Left renal cortex interstitium (tissue), 4 donors: Measurements from ENCODE around the gene PTPN21. TPM values are rescaled to one million over a fixed set of nuclear protein-coding genes. Genes with fewer than 3 reads are reported as not detected.
A peak's percentile ranks its signal among the peaks of the same experiment; 100 is the strongest.
"Not testable (repeated sequence)": the region's sequence is repeated elsewhere in the genome, so short reads cannot be mapped to it uniquely, and the experiment has no call there.

Experiments
- DNase-seq, 4 donors: peaks; one replicate each; pipeline ENCODE4 v3.0.0-alpha.2; 2013; ENCODE audit warnings: low read depth in 4 of 4, low spot score in 2 of 4, missing footprints in 1 of 4
- polyA plus RNA-seq, 4 donors: library from polyadenylated mRNA; unstranded; fragments of 120-200 nt; gene quantifications; one replicate each; pipeline ENCODE4 v1.2.1, GENCODE V29; 2013; ENCODE audit not compliant: insufficient read length in 4 of 4

PTPN21 gene
- polyA plus RNA-seq, 4 donors, result 37.2 to 40.2 (median 38.8) TPM

DNA sequence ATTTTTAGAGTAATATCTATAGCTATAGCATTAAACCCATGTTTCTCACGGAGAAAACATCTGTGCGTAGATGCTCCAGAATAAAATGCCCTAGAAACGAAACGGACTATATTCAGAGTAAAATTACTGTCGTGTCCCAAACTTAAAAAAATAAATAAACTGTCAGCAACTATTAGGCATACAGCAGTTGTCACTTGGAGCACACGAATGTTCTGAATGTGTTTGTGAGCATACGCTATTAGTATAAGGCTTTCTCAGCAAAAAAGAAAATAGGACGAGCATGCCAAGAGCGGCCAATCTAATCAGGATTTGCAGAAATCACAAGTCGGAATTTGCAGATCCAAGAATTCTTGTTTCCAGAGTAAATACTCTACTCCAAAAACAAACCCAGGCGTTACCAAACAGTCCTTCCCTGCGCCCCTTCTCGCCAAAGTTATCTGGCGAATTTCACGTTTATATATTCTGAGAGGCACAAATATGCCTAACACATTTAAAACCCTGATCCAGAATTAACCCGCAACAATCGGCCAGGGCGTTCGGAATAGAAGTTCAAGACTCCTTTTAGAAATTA is 836 bp downstream of the PTPN21 start:
- DNase-seq, result no peak

DNA sequence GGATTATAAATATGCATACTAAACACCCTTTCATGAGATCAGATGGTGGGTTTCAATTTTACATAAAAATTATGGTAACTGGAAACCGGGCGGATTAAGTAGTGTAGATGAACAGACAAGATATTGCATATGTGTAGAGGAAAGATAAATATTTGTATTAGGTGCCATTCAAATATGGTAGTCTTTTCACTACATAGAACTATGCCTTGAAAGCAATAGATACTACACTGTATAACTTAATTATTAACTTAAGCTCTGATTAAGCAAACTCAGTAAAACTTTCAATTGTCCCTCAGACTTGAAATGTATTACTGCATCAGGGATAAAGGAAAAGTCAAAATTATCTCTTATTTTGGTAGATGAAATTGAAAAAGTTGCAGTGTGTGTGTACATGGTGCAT is 1.9 kb downstream of the PTPN21 start:
- DNase-seq, result no peak

DNA sequence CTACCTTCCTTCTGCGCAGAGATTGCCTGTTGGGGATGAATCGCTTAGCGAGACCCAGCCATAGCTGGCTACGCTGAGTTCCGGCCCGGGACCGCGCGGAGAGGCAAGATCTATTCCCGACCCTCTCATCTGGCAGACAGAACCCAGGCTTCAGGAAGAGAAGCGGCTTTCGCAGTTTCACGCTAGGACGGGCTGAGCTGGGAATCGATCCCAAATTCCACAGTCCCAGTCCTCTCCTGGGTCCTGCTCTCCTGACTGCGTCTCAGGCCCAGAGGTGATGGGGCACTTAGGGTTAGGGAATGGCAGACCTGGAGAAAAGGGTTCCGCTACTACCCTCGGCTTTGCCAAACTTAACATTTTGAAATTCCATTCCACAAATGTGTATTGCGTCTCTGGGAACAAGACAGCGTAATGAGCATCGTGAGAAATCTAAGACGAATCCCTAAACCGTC is 2.8 kb downstream of the PTPN21 start:
- DNase-seq, result no peak

DNA sequence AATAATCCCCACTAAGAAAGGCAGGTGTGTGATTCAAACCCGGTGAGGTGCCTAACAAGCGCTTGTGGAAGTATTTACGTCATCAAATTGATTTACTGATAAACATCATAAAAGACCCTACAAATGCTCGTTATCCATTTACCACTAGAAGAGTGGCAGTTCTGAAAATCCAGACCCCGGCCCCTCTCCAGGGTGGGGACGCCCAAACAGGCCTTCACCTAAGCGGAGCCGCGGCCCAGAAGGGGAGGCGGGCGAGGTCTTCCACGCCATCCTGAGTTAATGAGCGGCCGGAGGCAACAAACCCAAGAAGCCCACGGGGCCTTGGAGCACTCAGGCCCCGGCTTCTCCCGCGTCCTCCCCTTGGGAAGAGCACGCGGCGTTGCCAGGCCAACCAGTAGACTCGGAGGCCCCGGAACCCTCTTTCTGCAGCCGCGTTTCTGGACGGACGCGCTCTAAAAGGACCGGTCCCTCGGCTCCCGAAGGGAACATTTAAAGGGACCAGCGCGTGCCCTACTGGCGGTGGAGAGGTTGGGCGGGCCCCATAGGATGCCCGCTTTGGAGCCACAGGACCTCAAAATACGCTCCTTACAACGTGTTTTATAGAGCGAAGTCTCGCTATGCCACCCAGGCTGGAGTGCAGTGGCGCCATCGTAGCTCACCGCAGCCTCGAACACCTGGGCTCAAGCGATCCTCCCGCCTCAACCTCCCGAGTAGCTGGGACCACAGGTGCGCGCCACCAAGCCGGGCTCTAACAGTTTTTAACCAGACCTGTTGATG is 3.5 kb downstream of the PTPN21 start:
- DNase-seq, result peak in 2 of 4 donors; percentile 70 to 72

DNA sequence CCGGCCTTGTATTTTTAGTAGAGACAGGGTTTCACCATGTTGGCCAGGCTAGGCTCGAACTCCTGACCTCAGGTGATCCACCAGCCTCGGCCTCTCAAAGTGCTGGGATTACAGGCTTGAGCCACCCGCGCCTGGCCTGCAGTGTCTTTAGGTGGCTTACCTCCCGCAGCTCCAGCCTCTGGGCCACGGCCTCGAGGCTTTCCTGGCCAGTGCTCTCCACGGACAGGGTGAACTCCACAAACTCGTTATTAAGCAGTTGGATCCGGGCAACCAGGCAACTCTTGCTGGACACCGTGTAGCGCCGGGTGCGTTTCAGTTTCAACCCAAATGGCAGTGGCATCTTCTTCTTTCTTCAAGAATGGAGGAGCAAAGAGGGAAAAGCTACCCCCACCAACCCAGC is 4.7 kb downstream of the PTPN21 start:
- no peak for DNase-seq

DNA sequence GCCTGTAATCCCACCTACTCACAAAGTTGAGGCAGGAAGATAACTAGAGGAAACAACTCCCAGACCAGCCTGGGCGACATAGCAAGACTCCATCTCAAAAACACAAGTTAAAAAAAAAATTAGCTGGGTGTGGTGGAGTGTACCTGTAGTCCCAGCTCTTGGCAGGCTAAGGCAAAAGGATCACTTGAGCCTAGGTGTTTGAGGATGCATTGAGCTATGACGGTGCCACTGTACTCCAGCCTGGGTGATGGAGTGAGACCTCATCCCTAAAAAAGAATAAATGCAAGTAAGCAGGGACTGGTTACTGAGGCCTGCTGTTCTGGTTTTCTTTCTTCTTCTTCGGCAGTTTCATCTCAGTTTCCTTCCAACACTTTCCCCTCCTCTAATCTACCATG is 7.4 kb downstream of the PTPN21 start:
- DNase-seq, result no peak

DNA sequence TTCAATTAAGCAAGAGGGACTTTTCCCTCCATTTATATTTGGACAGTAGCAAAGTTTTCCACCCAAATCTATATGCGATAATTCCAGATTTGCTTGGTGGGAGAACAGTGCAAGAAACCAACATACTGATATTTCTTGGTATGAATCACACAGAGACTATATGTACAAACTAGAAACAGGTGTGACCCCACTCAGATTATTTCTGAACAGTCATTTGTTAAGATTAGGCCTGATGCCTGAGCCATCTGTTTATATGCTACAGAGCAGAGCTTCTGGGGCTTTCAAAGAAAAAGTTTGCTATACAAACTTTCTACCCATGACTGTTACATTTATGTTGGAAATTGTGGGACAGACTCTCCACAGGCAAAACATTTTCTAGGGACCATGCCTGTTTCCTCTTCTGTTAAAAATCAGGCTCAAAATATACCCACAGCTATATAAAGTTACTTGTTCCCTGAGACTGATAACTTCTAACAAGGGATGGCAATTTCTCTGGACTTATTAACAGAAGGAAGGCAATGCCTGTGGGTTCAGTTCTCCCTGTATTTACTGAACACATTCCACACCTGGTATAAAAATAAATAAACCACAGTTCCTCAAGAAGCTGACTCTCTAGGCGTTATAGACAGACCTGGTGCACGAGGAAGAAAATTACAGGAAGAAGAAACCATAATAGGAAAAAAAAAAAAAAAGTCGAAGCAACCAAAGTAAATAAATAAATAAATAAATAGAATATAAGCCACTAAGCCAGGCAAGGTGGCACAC is 8.0 kb downstream of the PTPN21 start:
- no peak for DNase-seq

DNA sequence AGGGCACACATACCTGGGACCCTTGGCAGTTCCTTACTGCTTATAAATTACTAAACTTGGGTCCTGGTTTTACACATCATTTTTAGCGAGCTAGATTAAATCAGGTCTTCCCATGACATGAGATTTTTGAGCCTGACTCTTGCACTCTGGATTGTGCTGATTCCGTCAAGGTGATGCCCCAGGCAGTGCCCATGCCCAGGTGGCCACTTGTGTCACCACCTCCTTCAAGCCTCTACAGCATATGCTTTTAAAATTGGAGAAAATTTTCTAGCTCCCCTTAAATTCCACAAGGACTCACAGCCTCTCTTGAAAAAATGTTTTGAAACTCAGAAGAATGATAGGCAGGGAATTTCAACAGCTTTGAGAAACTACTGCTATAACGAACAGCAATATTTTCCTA is 9.6 kb downstream of the PTPN21 start:
- no peak for DNase-seq

DNA sequence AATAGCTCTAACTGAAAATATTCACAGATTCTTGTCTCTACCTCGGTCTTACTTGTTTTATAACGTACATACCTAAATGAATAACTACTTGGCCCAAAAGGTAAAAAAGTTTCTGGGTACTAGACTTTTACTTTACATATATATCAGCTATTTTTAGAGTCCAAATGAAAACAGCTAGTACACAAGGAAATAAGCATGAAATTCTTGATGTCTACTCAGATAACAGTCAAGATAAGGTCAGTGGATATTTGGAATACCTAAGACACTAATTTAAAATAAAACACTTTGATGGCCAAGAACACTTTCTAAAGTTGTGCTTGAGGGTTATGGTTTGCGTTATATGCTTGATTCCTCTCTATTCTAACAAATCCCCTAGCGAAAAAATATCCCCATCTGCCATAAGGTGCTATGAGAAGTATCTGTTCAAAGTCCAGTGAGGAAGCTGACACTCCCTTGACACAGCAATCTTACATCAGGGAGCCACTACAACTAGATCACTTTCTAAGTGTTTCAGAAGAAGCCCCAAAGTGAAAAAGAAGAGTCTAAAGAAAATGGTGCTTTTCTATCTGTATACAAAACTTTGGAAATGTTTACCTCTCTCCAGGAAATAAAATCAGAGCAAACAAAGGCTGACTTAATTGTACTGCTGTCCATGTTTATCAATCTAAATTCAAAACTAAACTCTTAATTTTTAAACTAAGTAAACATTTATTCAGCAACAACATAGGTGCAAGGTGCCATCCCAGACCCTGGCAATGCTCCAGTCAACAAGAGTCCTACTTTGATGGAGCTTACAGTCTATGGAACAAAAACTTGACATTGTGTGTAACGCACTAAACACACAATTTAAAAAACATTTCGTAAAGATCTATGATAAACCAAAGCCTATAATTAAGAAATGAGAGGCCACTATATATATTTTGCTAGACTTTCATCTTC is 11.7 kb downstream of the PTPN21 start:
- DNase-seq, result no peak

DNA sequence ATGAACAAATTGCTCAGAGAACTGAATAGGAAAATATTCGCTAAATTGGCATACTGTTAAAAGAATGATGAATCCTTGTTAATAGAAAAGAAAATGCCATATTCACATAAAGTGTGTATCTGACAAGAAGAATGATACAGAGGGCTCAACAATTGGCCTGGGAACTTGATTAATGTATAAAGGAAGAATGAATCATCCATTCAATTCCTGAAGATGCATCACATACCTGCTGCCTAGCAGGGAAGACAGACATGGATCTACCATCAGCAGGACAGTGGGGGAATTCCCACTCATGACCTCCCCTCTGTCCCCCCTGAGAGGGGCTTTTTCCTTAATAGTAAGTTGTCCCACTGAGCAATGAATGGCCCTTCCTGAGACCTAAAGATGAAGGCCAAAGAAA is 13.5 kb downstream of the PTPN21 start:
- no peak for DNase-seq

DNA sequence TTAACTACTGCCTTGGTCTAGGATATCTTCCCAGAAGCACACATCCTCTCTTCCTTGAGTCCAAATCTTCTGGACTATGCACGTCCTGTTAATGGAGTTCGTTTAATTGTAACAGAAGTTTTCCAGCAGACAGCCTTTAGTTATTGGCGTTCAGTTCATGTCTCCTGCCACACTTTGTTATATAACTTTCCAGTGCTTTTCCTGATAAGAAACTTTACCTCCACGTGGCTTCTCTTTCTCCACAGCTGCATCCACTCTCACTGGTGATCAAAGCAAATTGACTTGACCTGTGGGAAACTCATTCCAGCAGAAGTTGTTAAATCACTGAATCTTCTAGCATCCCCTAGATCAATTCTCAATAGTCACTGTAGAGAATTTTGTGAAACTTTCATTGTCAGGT is 19.0 kb downstream of the PTPN21 start:
- DNase-seq, result no peak

DNA sequence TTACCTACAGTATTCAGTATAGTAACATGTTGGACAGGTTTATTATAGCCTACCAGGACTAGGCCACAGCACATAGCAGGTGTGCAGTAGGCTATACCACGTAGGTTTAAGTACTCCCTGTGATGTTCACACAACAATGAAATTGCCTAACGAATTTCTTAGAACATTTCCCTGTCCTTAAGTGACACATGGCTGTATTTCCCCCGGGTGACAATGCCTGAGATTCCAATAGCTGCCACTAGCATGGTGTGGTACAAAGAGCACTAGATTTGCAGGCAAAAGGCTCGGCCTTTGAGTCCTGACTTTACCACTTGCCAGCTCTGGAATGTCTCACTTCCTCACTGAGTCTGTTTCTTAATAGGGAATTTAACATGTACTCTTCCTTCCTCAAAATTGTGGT is 19.7 kb downstream of the PTPN21 start:
- no peak for DNase-seq

DNA sequence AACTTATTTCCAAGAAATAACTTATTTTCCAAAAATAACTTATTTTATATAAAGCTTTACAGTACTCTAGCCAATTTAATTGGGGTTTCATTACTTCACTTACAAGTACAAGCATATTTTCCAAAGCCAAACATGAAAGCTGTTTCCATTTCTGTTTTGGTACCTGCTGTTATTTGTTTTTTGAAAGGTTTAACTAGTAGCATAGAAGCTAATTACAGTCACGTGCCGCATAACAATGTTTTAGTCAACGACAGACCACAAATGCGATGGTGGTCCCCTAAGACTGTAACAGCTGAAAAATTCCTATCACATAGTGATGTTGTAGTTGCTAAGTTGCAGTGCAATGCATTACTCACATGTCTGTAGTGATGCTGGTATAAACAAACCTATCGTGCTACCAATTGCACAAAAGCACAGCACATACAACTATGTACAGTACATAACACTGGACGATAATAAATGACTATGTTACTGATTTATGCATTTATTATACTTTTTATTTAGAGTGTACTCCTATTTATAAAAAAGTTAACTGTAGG is 21.7 kb downstream of the PTPN21 start:
- no peak for DNase-seq

DNA sequence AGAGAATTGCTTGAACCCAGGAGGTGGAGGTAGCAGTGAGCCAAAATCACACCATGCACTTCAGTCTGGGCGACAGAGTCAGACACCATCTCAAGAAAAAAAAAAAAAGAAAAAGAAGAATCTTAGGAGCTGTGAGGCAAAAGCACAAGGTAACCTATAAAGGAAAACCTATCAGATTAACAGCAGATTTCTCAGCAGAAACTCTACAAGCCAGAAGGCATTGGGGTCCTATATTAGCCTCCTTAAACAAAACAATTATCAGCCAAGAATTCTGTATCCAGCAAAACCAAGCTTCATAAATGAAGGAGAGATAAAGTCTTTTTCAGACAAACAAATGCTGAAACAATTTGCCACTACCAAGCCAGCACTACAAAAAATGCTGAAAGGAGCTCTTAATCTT is 24.9 kb downstream of the PTPN21 start:
- not testable (repeated sequence) for DNase-seq

DNA sequence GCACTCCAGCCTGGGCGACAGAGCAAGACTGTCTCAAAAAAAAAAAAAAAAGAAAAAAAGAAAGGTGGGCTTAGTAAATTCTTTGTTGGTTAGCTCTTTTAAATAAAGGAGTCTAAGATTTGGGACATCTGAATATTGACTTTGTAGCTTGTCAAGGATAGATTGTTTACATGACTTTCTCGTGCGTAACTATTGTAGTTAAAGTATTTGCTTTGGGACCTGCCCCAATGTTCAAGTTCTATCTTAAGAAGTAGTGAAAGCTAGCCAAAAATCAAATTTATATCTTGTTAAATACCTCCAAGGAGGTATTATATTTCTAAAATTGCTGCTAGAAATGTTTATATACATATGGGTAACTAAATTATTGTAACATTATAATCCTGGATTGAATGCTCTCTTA is 32.4 kb downstream of the PTPN21 start:
- DNase-seq, result no peak

DNA sequence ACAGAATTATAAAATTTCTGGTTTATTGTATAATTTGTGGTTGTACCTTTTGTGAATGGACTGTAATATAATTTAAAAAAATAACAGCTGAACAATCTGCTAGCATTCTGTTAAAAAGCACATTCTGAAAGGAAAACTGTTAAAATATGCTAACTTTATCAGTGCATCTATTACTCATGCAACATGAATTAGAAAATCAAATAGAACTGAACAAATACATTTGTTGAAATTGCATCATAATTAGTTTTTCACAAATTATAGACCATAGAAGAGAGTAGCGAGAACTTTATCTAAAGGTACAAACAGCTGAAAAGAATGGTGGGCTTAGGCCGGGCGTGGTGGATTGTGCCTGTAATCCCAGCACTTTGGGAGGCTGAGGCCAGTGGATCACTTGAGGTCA is 33.0 kb downstream of the PTPN21 start:
- DNase-seq, result no peak

DNA sequence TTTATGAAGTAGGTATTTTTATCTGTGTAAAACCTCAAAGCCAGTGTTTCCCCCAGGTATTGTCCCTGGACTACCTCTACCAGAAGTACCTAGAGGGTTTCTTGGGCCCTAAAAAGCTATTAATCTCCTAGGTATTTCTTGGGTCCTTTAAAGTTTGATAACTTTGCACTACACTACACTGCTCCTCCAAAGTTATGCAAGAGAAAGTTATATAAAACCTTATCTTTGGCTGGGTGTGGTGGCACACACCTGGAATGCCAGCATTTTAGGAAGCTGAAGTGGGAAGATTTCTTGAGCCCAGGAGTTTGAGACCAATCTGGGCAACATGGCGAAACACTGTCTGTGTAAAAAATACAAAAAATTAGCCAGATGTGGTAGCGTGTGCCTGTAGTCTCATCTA is 34.9 kb downstream of the PTPN21 start:
- no peak for DNase-seq

DNA sequence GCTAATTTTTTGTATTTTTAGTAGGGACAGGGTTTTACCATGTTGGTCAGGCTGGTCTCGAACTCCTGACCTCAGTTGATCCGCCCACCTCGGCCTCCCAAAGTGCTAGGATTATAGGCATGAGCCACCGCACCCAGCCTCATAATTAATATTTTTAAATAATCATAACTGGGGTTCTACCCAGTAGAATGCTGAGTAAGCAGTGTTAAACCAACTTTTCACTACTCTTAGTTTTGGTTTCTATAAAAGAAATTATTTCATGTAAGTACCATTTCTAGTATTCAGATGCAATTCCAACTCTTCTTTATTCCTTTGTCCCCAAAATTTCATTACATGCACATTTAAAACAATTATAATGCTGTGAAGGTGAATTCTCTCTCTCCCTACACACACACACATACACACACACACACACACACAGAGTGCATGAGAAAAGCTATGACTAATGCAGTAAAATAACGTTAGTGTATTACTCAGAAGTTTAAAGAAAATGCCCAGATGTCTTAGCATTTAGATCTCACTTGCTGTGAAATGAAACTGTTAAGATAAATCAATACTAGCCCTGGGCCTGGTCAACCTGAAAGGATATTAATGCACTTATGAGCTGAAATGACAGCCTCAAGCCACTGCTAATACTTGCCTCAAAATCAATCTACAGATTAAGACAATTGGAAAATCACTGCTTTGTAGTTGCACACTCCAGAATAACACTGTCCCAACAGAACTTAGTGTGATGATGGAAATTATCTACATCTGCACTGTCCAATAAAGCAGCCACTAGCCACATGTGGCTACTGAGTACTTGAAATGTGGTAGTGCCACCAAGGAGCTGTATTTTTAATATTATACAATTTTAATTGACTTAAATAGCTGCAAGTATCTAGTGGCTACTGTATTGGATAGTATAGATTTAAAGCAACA is 36.0 kb downstream of the PTPN21 start:
- no peak for DNase-seq

DNA sequence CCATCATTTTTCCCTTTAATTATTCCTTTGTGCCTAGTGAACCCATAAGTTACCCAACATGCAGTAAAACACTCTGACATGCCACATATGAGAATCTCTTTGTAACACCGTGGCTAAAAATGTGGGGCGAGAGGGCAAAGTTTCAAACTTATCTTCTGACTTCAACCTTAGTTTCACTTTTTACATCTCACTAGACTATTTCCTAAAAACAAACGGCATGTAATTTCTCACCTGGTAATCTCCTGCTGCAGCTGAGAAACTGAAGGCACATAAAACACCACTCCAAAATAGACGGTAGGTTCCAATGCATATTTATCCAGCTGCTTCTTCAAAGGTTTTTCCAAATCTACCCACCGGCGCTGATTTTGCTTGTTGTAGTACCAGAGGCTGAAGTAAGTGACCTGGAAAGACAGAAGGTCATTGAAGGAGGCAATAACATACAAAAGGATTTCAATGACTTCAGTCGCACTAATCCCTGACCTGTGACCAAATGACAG is 37.9 kb downstream of the PTPN21 start:
- no peak for DNase-seq
